GM12801 (cell line): ENCODE data around the gene TBC1D19.

Source experiments
- TF ChIP-seq, protein P1 (sequence below): IDR thresholded peaks from one replicate; pipeline ENCODE4 v1.5.1; 2011; ENCODE audit warnings: control low read depth; ENCODE audit not compliant: insufficient read length; ENCODE audit errors: extremely low read depth

The TBC1D19 gene

DNA sequence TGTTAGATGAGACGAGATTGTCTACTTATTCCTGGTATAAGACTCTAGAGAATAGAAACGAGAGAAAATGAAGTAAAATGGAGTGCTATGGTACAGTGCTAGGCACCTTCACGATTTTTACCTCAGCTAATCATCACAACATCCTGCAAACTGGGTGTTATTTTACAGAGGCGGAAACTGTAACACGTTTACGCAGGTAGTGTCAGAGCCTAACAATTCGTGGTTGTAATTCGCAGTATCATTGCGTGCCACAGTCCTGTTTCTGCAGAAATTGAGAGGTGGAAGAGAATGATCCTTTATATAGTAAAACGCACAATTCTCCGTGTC, 383 bp upstream of the TBC1D19 start:
- TF ChIP-seq, protein P1, sequence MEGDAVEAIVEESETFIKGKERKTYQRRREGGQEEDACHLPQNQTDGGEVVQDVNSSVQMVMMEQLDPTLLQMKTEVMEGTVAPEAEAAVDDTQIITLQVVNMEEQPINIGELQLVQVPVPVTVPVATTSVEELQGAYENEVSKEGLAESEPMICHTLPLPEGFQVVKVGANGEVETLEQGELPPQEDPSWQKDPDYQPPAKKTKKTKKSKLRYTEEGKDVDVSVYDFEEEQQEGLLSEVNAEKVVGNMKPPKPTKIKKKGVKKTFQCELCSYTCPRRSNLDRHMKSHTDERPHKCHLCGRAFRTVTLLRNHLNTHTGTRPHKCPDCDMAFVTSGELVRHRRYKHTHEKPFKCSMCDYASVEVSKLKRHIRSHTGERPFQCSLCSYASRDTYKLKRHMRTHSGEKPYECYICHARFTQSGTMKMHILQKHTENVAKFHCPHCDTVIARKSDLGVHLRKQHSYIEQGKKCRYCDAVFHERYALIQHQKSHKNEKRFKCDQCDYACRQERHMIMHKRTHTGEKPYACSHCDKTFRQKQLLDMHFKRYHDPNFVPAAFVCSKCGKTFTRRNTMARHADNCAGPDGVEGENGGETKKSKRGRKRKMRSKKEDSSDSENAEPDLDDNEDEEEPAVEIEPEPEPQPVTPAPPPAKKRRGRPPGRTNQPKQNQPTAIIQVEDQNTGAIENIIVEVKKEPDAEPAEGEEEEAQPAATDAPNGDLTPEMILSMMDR: no peak

DNA sequence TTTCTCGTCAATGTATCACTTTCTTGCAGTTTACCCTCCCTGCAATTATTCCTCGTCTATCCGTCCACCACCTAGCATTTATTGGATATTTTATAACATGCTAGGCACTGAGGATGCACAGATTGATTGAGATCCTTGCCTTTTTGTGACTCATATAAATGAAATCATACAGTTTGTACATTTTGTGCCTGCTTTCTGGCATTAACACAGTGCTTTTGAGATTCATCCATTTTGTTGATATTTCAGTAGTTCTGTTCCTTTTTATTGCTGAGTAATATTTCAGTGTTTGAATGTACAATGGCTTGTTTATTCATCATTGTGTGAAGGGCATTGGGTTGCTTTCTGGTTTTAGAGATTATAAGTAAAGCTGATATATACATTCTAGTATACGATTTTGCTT, 841 bp downstream of the TBC1D19 start:
- TF ChIP-seq, protein P1: no peak

DNA sequence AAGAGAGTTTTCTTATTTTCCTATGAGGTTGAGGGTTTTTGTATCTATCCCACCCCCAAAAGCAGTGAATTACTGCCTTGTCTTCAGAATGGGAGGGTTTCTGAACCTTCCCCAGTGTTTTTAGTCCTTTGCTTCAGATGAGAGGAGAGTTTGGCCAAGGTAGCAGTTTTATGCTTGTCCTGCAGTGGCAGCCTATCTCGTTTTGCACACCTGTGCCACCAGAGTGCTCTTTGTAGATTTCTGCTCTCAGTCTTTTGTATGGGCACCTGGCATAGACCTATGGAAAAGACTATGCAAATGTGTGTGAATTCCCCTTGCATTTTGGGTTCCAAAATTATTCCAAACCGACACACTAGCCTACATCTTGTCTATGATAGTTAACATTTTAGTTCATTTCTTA, 5.8 kb downstream of the TBC1D19 start:
- TF ChIP-seq, protein P1: no peak

DNA sequence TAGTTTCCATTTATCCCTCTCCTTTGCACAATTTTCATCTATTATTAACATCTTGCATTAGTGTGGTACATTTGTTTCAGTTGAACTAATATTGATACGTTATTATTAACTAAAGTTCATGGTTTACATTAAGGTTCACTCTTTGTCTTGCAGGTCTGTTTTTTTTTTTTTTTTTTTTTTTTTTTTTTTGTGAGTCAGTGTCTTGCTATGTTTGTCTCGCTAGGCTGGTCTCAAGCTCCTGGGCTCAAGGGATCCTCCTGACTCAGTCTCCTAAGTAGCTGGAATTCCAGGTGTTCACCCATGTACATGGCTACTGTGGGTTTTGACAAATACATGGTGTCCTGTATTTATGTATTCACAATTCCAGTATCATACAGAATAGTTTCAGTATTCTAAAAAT, 6.8 kb downstream of the TBC1D19 start:
- TF ChIP-seq, protein P1: no peak

DNA sequence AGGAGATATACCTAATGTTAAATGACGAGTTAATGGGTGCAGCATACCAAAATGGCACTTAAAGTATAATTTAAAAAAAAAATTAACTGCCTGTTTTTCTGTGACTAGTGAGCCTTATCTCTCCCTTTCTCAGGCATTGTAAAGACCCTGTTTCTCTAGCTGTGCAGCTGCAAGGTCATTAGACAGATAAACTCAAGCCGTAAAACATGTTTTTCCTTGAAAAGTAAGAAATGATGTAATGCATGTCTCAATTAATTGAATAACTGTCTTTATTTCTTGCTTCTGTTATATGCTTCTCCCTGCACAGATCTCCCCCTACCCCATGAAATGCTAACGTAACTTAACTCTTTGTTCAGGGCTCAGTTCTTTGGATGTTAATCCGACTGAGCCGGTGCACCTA, 10.5 kb downstream of the TBC1D19 start:
- TF ChIP-seq, protein P1: no peak

DNA sequence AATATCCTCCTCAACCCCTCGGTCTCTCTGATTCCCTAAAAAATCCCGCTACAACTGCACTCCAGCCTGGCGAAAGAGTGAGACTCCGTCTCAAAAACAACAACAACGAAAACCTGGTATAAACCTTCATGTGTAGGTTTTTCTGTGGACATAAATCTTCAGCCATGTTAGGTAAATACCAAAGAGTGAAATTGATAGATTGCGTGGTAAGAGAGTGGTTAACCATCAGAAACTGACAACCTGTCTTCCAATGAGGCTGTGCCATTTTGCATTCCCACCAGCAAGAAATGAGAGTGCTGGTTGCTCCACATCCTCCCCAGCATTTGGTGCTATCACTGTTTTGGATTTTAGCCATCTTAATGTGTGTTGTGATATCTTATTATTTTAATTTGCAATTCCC, 10.9 kb downstream of the TBC1D19 start:
- TF ChIP-seq, protein P1: no peak

DNA sequence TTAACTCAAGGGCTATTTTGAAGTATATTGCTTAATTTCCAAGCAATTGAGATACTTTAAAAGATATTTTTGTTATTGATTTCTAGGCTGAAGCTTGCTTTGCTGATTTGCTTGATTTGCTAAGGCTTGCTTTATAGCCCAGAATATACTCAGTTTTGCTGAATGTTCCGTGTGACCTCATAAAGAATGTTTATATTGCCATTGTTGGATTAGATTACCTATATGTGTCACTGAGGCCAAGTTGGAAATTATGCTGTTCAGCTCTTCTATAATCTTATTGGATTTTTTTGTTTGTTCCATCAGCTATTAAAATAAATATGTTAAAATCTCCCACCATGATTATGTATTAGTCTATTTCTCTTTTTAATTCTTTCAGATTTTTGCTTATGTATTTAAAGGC, 13.0 kb downstream of the TBC1D19 start:
- TF ChIP-seq, protein P1: no peak

DNA sequence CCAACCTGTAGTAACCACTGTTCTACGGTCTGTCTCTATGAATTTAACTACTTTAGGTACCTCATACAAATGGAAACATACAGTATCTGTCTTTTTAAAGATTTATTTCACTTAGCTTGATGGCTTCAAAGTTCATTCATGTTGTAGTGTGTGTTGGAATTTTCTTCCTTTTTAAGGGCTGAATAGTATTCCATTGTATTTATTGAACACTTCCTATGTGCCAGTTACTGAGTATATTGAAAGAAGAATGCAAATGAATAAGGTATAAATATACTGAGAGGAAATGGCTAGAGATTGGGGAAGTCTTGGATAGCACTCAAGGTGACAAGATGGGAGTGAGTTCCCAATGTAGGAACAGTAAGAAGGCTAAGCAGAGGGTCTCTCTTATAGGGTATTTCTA, 17.3 kb downstream of the TBC1D19 start:
- TF ChIP-seq, protein P1: no peak
